ENCODE data around the gene PLCG2.

The PLCG2 gene

DNA sequence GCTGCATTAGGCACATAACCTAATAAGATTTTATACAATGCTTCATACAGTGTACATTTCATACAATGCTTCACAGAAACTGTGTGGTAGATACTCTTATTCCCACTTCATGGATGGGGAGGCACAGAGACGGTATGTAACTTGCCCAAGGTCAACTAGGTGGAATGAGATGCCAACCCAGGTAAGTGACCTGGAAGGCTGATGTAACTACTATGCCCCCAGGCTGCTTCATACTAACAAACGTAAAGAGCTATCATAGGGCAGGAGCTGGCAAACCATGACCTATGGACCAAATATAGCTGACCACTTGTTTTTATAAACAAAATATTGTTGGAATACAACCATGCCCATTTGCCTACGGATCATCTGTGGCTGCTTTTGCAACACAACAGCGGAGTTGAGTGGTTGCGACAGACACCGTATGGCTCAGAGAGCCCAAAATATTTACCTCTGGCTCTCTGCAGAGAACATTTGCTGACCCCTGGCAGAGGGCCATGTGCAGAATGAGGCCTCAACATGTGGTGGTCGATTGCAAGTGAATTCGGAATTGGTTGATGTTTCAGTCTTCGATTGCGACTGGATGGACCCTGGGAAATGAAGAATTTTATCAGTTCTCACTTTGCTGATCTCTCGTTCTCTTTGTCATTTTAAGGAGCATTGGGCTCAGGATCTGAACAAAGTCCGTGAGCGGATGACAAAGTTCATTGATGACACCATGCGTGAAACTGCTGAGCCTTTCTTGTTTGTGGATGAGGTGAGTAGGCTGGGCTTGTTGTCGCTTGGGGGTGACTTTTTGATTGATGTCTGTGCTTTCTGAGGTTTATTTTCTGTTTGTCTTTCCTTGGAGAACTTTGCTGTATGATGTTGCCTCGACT is 109.7 kb downstream of the PLCG2 start:
- no peak overlapping the region for H3K4me3 ChIP-seq (replicated peaks; ENCODE audit: low read depth, low read length)
- no peak for DNase-seq (ENCODE audit: extremely low read depth, low read depth)
- TF ChIP-seq, protein P1, sequence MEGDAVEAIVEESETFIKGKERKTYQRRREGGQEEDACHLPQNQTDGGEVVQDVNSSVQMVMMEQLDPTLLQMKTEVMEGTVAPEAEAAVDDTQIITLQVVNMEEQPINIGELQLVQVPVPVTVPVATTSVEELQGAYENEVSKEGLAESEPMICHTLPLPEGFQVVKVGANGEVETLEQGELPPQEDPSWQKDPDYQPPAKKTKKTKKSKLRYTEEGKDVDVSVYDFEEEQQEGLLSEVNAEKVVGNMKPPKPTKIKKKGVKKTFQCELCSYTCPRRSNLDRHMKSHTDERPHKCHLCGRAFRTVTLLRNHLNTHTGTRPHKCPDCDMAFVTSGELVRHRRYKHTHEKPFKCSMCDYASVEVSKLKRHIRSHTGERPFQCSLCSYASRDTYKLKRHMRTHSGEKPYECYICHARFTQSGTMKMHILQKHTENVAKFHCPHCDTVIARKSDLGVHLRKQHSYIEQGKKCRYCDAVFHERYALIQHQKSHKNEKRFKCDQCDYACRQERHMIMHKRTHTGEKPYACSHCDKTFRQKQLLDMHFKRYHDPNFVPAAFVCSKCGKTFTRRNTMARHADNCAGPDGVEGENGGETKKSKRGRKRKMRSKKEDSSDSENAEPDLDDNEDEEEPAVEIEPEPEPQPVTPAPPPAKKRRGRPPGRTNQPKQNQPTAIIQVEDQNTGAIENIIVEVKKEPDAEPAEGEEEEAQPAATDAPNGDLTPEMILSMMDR (IDR thresholded peaks at IDR 0.05; ENCODE audit: low read depth, low read length, missing control alignments) = no peak

DNA sequence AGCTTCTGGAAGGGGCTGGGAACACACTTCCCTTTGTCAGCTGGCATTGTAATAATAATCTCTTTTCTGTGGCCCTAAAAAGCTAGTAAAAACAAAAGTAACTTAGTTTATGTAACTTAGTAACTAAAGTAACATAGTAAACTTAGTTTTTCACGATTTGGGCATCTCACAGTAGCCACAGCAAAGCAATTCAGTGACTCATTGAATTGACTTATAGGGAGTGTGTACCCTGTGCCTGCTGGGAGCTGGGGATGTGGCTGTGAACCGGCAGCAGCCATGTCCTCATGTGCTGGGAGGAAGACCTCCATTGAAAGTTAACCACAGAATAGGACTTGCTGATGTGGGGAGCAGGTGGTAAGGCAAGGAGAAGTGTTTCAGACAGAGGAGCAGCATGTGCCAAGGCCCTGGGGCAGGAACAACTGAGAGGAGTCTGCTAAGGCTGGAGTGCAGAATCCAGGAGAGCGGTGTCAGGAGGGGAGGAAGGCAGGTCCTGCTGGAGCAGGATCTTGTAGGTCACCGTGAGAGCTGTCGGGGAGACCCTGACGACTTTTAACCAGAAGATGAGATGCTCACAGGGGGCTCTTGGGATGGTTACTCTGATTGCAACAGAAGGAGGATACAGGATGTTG is 112.8 kb downstream of the PLCG2 start:
- DNase-seq (ENCODE audit: extremely low read depth, low read depth) = no peak
- no peak overlapping the region for H3K4me3 ChIP-seq (replicated peaks; ENCODE audit: low read depth, low read length)
- TF ChIP-seq, protein P1 (IDR thresholded peaks at IDR 0.05; ENCODE audit: low read depth, low read length, missing control alignments) = no peak

DNA sequence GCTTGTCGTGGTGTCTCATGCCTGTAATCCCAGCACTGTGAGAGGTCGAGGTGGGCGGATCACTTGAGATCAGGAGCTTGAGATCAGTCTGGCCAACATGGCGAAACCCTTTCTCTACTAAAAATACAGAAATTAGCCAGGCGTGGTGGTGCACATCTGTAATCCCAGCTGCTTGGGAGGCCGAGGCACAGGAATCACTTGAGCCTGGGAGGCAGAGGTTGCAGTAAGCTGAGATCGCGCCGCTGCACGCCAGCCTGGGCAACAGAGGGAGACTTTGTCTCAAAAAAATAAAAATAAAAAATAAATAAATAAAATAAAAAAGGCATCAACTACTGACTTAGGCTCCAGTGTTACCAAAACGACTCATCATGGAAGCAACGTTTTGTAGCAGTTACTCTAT is 115.5 kb downstream of the PLCG2 start:
- no peak for DNase-seq (ENCODE audit: extremely low read depth, low read depth)
- H3K4me3 ChIP-seq (replicated peaks; ENCODE audit: low read depth, low read length) = no peak overlapping the region
- TF ChIP-seq, protein P1 (IDR thresholded peaks at IDR 0.05; ENCODE audit: low read depth, low read length, missing control alignments) = no peak

DNA sequence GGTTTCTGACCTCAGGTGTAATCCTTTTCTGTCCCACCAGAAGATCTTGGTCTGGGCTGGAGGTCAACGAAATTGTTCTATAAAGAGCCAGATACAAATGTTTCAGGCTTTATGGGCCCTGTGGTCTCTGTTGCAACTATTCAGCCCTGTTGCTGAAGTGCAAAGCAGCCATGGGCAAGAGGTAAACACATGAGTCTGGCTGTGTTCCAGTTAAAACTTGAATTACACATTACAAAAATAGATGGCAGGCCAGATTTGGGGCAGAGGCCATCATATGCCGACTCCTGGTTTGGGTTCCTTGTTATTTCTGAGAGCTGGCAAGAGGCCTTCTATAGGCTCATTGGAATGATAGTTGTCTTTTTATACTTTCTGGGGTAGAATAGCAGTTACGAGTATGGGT is 117.8 kb downstream of the PLCG2 start:
- no peak for DNase-seq (ENCODE audit: extremely low read depth, low read depth)
- TF ChIP-seq, protein P1 (IDR thresholded peaks at IDR 0.05; ENCODE audit: low read depth, low read length, missing control alignments) = no peak
- H3K4me3 ChIP-seq (replicated peaks; ENCODE audit: low read depth, low read length) = no peak overlapping the region

DNA sequence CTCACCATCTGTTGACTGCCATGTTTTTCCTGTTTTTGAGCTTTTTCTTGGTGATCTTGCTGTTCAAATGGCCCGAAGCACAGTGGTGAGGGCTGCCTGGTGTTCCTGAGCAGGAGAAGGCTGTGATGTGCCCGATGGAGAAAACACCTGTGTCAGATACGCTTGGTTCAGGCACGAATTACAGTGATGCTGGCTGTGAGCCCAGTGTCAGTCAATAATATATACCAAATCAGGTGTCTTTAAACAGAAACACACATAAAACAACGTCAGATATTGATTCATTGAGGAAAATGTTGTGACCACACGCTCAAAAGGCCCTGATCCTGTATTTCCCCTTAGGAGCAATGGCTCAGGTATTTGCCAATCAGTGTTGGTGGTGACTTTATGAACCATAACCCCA is 120.5 kb downstream of the PLCG2 start:
- TF ChIP-seq, protein P1 (IDR thresholded peaks at IDR 0.05; ENCODE audit: low read depth, low read length, missing control alignments) = no peak
- no peak overlapping the region for H3K4me3 ChIP-seq (replicated peaks; ENCODE audit: low read depth, low read length)
- no peak for DNase-seq (ENCODE audit: extremely low read depth, low read depth)

DNA sequence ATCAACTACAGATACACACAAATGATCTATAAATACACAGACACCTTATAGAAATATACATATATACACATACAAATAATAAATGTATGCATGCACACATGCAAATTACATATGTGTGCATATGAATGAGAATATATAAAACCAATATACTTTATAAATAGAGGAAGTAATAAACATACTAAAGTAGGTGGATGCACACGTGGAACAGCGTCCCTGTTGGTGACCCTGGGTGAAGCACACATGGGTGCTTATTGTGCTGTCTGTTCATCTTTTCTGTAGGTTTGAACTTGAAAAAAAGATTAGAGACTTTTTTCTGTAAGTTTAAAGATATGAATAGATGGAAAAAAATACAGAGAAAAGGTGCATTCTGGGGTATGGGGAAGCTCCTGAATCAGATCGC is 120.9 kb downstream of the PLCG2 start:
- H3K4me3 ChIP-seq (replicated peaks; ENCODE audit: low read depth, low read length) = no peak overlapping the region
- no peak for DNase-seq (ENCODE audit: extremely low read depth, low read depth)
- TF ChIP-seq, protein P1 (IDR thresholded peaks at IDR 0.05; ENCODE audit: low read depth, low read length, missing control alignments) = no peak

Data from HFF-Myc (cell line).